HL-60 (cell line): Measurements from ENCODE around the gene CHRNA4.

Experiments
- GABPA ChIP-seq: IDR thresholded peaks from 2 replicates; pipeline ENCODE4 v1.6.1; 2012; ENCODE audit warnings: low read depth
- POLR2AphosphoS5 ChIP-seq: IDR thresholded peaks from 2 replicates; pipeline ENCODE4 v1.6.1; 2012; ENCODE audit warnings: low read depth
- SPI1 ChIP-seq: IDR thresholded peaks from 2 replicates; pipeline ENCODE4 v1.6.1; 2012; ENCODE audit warnings: low read depth, mild to moderate bottlenecking, borderline replicate concordance
- TF ChIP-seq, protein P1 (sequence below): IDR thresholded peaks from one replicate; pipeline ENCODE4 v1.5.1; 2011; ENCODE audit warnings: low read length, control low read depth, inconsistent platforms; ENCODE audit not compliant: insufficient read depth

DNA sequence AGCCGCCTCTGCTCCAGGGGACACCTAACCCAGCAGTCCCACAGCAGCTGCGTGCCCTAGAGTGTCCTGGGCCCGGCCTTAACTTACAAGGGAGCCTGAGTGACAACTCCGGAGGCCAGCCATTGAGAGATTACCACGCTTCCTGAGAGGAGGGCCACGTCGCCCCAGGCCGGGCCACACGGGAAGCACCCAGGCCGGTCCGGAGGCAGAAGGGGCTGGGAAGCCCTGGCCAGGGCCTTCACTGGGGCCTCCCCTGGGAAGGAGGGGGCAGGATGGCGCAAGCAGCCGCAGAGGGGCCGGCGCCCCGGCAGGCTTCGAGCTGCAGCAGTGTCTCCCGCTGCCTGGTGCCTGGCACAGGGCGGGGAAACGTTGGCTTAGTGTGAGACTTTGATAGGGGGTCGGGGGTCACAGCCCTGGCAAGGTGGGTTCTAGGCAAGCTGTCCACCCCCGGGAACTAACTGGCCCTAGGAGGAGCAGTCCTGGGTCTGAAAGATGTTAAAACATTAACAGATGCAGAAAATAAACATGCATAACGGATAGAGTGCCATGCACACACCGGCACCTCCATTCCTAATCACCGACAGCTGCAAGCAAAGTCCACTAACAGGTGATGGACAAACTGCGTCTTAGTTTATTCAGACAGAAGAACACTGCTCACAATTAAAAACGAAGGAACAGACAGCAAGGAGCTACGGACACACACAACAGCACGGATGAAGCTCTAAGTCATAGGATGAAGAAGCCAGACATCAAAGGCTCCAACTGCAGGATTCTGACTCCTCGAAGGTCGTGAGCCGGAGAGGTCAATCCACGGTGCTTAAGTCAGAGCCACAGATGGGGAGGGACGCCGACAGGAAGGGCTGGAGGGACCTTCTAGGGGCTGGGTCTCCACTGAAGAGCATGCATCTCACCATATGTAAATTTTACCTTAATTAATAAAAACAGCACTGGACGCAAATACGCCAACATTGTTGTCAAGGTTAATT, 17.4 kb downstream of the CHRNA4 start:
- TF ChIP-seq, protein P1, sequence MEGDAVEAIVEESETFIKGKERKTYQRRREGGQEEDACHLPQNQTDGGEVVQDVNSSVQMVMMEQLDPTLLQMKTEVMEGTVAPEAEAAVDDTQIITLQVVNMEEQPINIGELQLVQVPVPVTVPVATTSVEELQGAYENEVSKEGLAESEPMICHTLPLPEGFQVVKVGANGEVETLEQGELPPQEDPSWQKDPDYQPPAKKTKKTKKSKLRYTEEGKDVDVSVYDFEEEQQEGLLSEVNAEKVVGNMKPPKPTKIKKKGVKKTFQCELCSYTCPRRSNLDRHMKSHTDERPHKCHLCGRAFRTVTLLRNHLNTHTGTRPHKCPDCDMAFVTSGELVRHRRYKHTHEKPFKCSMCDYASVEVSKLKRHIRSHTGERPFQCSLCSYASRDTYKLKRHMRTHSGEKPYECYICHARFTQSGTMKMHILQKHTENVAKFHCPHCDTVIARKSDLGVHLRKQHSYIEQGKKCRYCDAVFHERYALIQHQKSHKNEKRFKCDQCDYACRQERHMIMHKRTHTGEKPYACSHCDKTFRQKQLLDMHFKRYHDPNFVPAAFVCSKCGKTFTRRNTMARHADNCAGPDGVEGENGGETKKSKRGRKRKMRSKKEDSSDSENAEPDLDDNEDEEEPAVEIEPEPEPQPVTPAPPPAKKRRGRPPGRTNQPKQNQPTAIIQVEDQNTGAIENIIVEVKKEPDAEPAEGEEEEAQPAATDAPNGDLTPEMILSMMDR = no peak
- TF ChIP-seq GABPA (no peak), POLR2AphosphoS5 (no peak), SPI1 (no peak)
